Ascending aorta (tissue), 2 donors: Measurements from ENCODE around the gene RPF1. TPM values are rescaled to one million over a fixed set of nuclear protein-coding genes. Genes with fewer than 3 reads are reported as not detected.

Experiments
- DNase-seq, 2 donors: peaks; one replicate each; pipeline ENCODE4 v3.0.0-alpha.2; 2019; ENCODE audit warnings: low spot score in 2 of 2
- H3K27ac ChIP-seq, 2 donors: fragments of 200-600 bp; sonication (generic); one replicate each; pipeline ENCODE4 v1.5.1; 2016 to 2017; ENCODE audit warnings: mild to moderate bottlenecking in 1 of 2
- H3K27me3 ChIP-seq: fragments of 200-600 bp; sonication (generic); one replicate; pipeline ENCODE4 v1.5.1; 2017
- H3K36me3 ChIP-seq, 2 donors: fragments of 200-600 bp; sonication (generic); one replicate each; pipeline ENCODE4 v1.5.1; 2016
- H3K4me1 ChIP-seq, 2 donors: fragments of 200-600 bp; sonication (generic); one replicate each; pipeline ENCODE4 v1.5.1; 2016 to 2017; ENCODE audit warnings: mild to moderate bottlenecking in 1 of 2
- H3K4me3 ChIP-seq, 2 donors: fragments of 200-600 bp; sonication (generic); one replicate each; pipeline ENCODE4 v1.5.1; 2016 to 2017; ENCODE audit warnings: mild to moderate bottlenecking in 1 of 2
- H3K9me3 ChIP-seq, 2 donors: fragments of 200-600 bp; sonication (generic); one replicate each; pipeline ENCODE4 v1.5.1; 2016
- CTCF ChIP-seq, 3 experiments: fragments of 200-600 bp in 2 of 3; fragments of 450-650 bp in 1 of 3; sonication (generic) in 2 of 3; IDR thresholded peaks; one replicate each; pipeline ENCODE4 v1.5.1; 2016 to 2019; ENCODE audit warnings: antibody characterized with exemption in 3 of 3, mild to moderate bottlenecking in 1 of 3, moderate library complexity in 1 of 3
- intact Hi-C: fragments of 100-400 bp; cut with DNase I; formaldehyde crosslinking; loops from one replicate; pipeline ENCODE4 v1.15.1; 2023
- total RNA-seq: library from RNA; depleted of rRNA; stranded (reverse); fragments of >200 nt; gene quantifications from one replicate; pipeline ENCODE4 v1.1.0, GENCODE V29; 2016

Gene RPF1
- total RNA-seq, 1 donor from 2014 or later = 8.4 TPM

- H3K4me1 ChIP-seq = no peaks in the 10 kb centered on the region
- no peak for DNase-seq
- intact Hi-C loops = no loop called here
These were observed 31.1 kb downstream of the RPF1 start for GRCh38 chr1:84510165-84510564.

GRCh38 chr1:84510668-84511067, 31.6 kb downstream of the RPF1 start:
- DNase-seq = no peak
- H3K4me1 ChIP-seq = no peaks in the 10 kb centered on the region
- no peak for TF ChIP-seq CTCF (IDR thresholded peaks at IDR 0.05)
- no peak overlapping the region for H3K4me3 ChIP-seq
- H3K27ac ChIP-seq = no peak overlapping the region
- peaks cover 0 to 12% of the 10 kb centered on the region in 2 donors for H3K9me3 ChIP-seq
- H3K36me3 ChIP-seq = no peaks in the 10 kb centered on the region
- H3K27me3 ChIP-seq = no peaks in the 10 kb centered on the region
- intact Hi-C loops = no loop called here

More at GRCh38 chr1:84510165-84510564, 31.1 kb downstream of the RPF1 start:
- H3K27me3 ChIP-seq = no peaks in the 10 kb centered on the region
- peaks cover 0 to 12% of the 10 kb centered on the region in 2 donors for H3K9me3 ChIP-seq
- TF ChIP-seq CTCF (IDR thresholded peaks at IDR 0.05) = no peak
- H3K36me3 ChIP-seq = no peaks in the 10 kb centered on the region
- no peak overlapping the region for H3K4me3 ChIP-seq
- H3K27ac ChIP-seq = no peak overlapping the region

GRCh38 chr1:84524590-84524989, 45.5 kb downstream of the RPF1 start:
- intact Hi-C loops = no loop called here

GRCh38 chr1:84525779-84526178, 46.7 kb downstream of the RPF1 start:
- Histone ChIP-seq H3K27me3 (no peaks in the 10 kb centered on the region), H3K27ac (no peak overlapping the region), H3K36me3 (no peaks in the 10 kb centered on the region), H3K9me3 (no peaks in the 10 kb centered on the region), H3K4me3 (no peak overlapping the region), H3K4me1 (no peaks in the 10 kb centered on the region)
- intact Hi-C loops = no loop called here
- no peak for DNase-seq
- TF ChIP-seq CTCF (IDR thresholded peaks at IDR 0.05) = no peak

More at GRCh38 chr1:84524590-84524989, 45.5 kb downstream of the RPF1 start:
- Histone ChIP-seq H3K4me3 (no peak overlapping the region), H3K4me1 (no peaks in the 10 kb centered on the region), H3K36me3 (no peaks in the 10 kb centered on the region), H3K9me3 (no peaks in the 10 kb centered on the region), H3K27ac (no peak overlapping the region), H3K27me3 (no peaks in the 10 kb centered on the region)
- no peak for TF ChIP-seq CTCF (IDR thresholded peaks at IDR 0.05)
- no peak for DNase-seq

- no peak overlapping the region for H3K4me3 ChIP-seq
- no peak for DNase-seq
- no peak for TF ChIP-seq CTCF (IDR thresholded peaks at IDR 0.05)
- H3K27ac ChIP-seq = no peak overlapping the region
- no peaks in the 10 kb centered on the region for H3K27me3 ChIP-seq
- H3K36me3 ChIP-seq = peaks cover 0 to 19% of the 10 kb centered on the region in 2 donors
- no peaks in the 10 kb centered on the region for H3K9me3 ChIP-seq
- intact Hi-C loops = no loop called here
- H3K4me1 ChIP-seq = no peaks in the 10 kb centered on the region
These were observed 59.5 kb downstream of the RPF1 start for GRCh38 chr1:84538599-84538998.

- TF ChIP-seq CTCF (IDR thresholded peaks at IDR 0.05) = no peak
- Histone ChIP-seq H3K27me3 (no peaks in the 10 kb centered on the region), H3K36me3 (peaks cover 0 to 19% of the 10 kb centered on the region in 2 donors), H3K27ac (no peak overlapping the region), H3K4me3 (no peak overlapping the region), H3K4me1 (no peaks in the 10 kb centered on the region), H3K9me3 (no peaks in the 10 kb centered on the region)
- no peak for DNase-seq
- intact Hi-C loops = no loop called here
These were observed 60.9 kb downstream of the RPF1 start for GRCh38 chr1:84539972-84540371.
